GM21717 (cell line): Measurements from ENCODE around the gene MACROD2.
"Not testable (repeated sequence)": the region's sequence is repeated elsewhere in the genome, so short reads cannot be mapped to it uniquely, and the experiment has no call there.

Experiments
- ATAC-seq: cut with Tn5 transposase; IDR thresholded peaks from one replicate; pipeline ENCODE4 v1.9.1; 2021; ENCODE audit warnings: mild to moderate bottlenecking, moderate library complexity; ENCODE audit not compliant: unreplicated experiment

MACROD2 gene

GRCh38 chr20:15179781-15180180 is 1184.5 kb downstream of the MACROD2 start:
- no peak for ATAC-seq

- ATAC-seq, result no peak
Measured at GRCh38 chr20:15185322-15185721, 1190.0 kb downstream of the MACROD2 start.

GRCh38 chr20:15185913-15186312 is 1190.6 kb downstream of the MACROD2 start:
- no peak for ATAC-seq

GRCh38 chr20:15187612-15188011 is 1192.3 kb downstream of the MACROD2 start:
- ATAC-seq, result no peak

GRCh38 chr20:15188415-15188814 is 1193.1 kb downstream of the MACROD2 start:
- ATAC-seq, result no peak

GRCh38 chr20:15191082-15191723 is 1195.9 kb downstream of the MACROD2 start:
- ATAC-seq, result no peak

GRCh38 chr20:15195378-15195777 is 1200.1 kb downstream of the MACROD2 start:
- ATAC-seq, result no peak

- no peak for ATAC-seq
Measured at GRCh38 chr20:15196547-15197255, 1201.4 kb downstream of the MACROD2 start.

- not testable (repeated sequence) for ATAC-seq
Measured at GRCh38 chr20:15198017-15198416, 1202.7 kb downstream of the MACROD2 start.

- ATAC-seq, result peak; percentile 58
Measured at GRCh38 chr20:15199698-15200097, 1204.4 kb downstream of the MACROD2 start.

GRCh38 chr20:15200147-15200565 is 1204.8 kb downstream of the MACROD2 start:
- peak; percentile 80 for ATAC-seq

- no peak for ATAC-seq
Measured at GRCh38 chr20:15201602-15202001, 1206.3 kb downstream of the MACROD2 start.

GRCh38 chr20:15204234-15204633 is 1208.9 kb downstream of the MACROD2 start:
- no peak for ATAC-seq

GRCh38 chr20:15205028-15205427 is 1209.7 kb downstream of the MACROD2 start:
- ATAC-seq, result no peak

GRCh38 chr20:15205719-15206118 is 1210.4 kb downstream of the MACROD2 start:
- no peak for ATAC-seq

- ATAC-seq, result no peak
Measured at GRCh38 chr20:15209537-15209936, 1214.2 kb downstream of the MACROD2 start.

GRCh38 chr20:15214051-15214450 is 1218.7 kb downstream of the MACROD2 start:
- no peak for ATAC-seq

- ATAC-seq, result no peak
Measured at GRCh38 chr20:15220009-15220656, 1224.8 kb downstream of the MACROD2 start.

- ATAC-seq, result no peak
Measured at GRCh38 chr20:15220778-15221565, 1225.7 kb downstream of the MACROD2 start.

GRCh38 chr20:15222502-15223330 is 1227.4 kb downstream of the MACROD2 start:
- ATAC-seq, result no peak
